Retinal pigment epithelial cell (primary cell): ENCODE results near the gene KCNAB1.

Experiments
- DNase-seq: peaks from one replicate; pipeline ENCODE4 v3.0.0-alpha.2; 2010; ENCODE audit warnings: low read depth
- H3K4me3 ChIP-seq: 2 replicates; pipeline ENCODE4 v1.5.1; 2011; ENCODE audit warnings: mild to moderate bottlenecking, low read length, control low read depth, moderate library complexity
- CTCF ChIP-seq: conservative IDR thresholded peaks from 2 replicates; pipeline ENCODE4 v1.5.1; 2011; ENCODE audit warnings: low read depth, low read length, control low read depth, inconsistent platforms

KCNAB1 gene

GRCh38 chr3:156206157-156206556, 85.8 kb downstream of the KCNAB1 start:
- TF ChIP-seq CTCF = no peak
- H3K4me3 ChIP-seq = no peak overlapping the region
- DNase-seq = no peak

GRCh38 chr3:156207802-156208685, 87.7 kb downstream of the KCNAB1 start:
- no peak for DNase-seq
- no peak for TF ChIP-seq CTCF
- no peak overlapping the region for H3K4me3 ChIP-seq

- no peak for DNase-seq
- no peak for TF ChIP-seq CTCF
- no peak overlapping the region for H3K4me3 ChIP-seq
Measured at GRCh38 chr3:156209631-156210335, 89.4 kb downstream of the KCNAB1 start.

GRCh38 chr3:156211583-156211982, 91.2 kb downstream of the KCNAB1 start:
- DNase-seq = no peak
- TF ChIP-seq CTCF = no peak
- no peak overlapping the region for H3K4me3 ChIP-seq

GRCh38 chr3:156214676-156215075, 94.3 kb downstream of the KCNAB1 start:
- no peak for DNase-seq
- no peak for TF ChIP-seq CTCF
- H3K4me3 ChIP-seq = no peak overlapping the region

- TF ChIP-seq CTCF = no peak
- no peak overlapping the region for H3K4me3 ChIP-seq
- DNase-seq = no peak
Measured at GRCh38 chr3:156215751-156216150, 95.4 kb downstream of the KCNAB1 start.
